Activated CD8-positive, alpha-beta memory T cell treated with anti-CD3 and anti-CD28 coated beads, Interleukin-2, amount 50 U/mL, for 1 hour (primary cell): Measurements from ENCODE around the gene VIT.

Experiments
- DNase-seq: peaks from one replicate; pipeline ENCODE4 v3.0.0-alpha.2; 2020; ENCODE audit errors: extremely low read depth

The VIT gene

GRCh38 chr2:36857713-36858112, 161.2 kb downstream of the VIT start:
- no peak for DNase-seq

DNA sequence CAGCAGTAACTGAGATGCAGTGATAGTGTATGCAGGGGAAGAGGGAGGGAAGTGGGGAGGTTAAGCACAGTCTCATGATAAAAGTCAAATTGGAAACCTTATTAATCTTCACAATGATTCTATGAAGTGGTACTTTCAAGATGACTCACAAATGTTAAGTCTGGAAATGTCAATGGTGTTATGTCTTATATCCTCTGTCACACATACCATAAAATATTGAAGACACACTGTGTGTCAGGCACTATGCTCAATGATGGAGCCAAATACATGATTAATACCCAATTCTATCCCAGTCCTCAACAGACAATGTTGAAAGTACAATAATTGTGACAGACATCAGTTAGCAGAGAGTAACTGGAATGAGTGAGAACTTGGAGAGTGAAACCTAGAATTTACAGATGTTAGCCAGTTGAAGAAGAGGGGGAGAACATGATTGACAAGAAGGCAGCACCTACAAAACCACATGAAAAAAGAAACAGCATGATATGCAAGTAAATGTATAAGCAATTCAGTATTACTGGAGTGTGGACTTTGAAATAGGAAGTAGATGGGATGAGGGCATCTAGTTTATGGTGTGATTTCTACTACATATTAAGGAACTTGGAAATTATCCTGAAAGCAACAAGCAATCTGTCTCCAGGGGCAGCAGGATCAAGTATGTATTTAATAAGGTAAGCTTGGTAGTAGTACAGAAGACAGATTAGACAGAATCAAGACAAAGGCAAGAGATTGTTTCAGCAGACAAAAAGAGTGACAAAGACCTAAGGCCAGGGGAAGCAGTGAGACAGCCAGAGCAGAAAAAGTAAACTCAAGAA, 162.3 kb downstream of the VIT start:
- DNase-seq, result no peak

GRCh38 chr2:36859366-36859792, 162.9 kb downstream of the VIT start:
- DNase-seq, result no peak

DNA sequence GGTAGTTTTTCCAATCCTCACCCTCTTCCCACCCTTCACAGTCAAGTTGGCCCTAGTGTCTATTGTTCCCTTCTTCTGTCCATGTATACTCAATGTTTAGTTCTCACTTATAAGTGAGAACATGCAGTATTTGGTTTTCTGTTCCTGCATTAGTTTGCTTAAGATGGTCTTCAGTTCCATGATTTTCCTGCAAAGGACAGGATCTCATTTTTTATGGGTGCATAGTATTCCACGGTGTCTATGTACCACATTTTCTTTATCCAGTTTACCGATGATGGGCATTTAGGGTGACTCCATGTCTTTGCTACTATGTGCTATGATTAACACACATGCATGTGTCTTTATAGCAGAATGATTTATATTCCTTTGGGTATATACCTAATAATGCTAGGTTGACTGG, 165.4 kb downstream of the VIT start:
- no peak for DNase-seq
